Kidney glomerular epithelial cell (primary cell): ENCODE data around the gene RECQL.
"Not testable (repeated sequence)": the region's sequence is repeated elsewhere in the genome, so short reads cannot be mapped to it uniquely, and the experiment has no call there.

Experiments used
- DNase-seq: peaks from one replicate; lab custom pipeline; 2025; lab: John Stamatoyannopoulos, UW

RECQL gene

DNA sequence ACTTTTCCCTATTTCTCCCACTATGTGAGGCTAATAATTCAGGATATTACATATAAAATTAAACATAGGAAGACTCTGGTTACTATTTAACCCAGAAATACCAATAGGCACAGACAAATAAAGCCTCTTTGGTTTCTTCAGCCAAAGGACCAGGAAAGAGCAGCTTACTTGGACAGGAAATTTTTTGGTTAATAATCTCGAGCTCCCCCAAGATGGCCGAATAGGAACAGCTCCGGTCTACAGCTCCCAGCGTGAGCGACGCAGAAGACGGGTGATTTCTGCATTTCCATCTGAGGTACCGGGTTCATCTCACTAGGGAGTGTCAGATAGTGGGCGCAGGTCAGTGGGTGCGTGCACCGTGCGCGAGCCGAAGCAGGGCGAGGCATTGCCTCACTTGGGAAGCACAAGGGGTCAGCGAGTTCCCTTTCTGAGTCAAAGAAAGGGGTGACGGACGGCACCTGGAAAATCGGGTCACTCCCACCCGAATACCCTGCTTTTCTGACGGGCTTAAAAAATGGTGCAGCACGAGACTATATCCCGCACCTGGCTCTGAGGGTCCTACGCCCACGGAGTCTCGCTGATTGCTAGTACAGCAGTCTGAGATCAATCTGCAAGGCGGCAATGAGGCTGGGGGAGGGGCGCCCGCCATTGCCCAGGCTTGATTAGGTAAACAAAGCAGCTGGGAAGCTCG lies 82.3 kb downstream of the RECQL start:
- DNase-seq, result not testable (repeated sequence)
